ENCODE results near the gene METTL23. TPM values are rescaled to one million over a fixed set of nuclear protein-coding genes. Genes with fewer than 3 reads are reported as not detected.
"Not testable (repeated sequence)": the region's sequence is repeated elsewhere in the genome, so short reads cannot be mapped to it uniquely, and the experiment has no call there.

METTL23 gene
- total RNA-seq, 4 donors from 2014 or later: 33.6 to 58.3 (median 51.3) TPM

DNA sequence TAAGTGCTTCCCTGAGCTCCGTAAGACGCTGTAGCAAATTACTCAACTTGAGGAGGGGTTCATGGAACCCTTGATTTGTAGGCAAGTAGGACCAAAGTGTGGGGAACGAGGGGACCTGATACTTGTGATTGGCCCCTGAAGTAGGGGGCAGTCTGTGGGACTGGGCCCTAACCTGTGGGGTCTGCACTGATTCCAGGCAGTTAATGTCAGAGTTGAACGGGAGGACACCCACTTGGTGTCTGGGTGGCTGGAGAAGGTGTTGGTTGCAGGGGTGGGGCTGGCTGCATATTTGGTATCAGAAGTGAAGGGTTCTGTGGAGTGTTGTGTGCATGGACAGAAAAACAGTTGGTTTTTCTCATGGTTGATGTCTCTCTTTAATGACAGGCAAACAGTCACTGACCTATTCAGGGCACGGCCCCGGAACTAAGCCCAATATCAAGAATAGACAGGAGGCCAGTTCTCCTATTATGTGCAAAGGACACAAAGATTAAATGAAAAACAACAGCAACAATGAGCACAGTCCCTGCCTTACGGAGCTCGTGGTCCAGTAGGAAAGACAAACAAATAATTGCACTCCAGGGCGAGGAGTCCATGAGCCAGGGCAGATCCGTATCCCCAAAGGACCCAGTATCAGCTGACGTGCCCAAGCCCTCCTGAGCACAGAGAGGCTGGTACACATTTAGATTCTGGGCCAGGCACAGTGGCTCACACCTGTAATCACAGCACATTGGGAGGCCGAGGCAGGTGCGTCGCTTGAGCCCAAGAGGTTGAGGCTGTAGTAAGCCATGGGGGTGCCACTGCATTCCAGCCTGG is 35.1 kb upstream of the METTL23 start:
- H3K4me1 ChIP-seq: peaks cover 47 to 86% of the 10 kb centered on the region in 2 donors
- no peaks in the 10 kb centered on the region for H3K27me3 ChIP-seq
- H3K9me3 ChIP-seq: no peaks in the 10 kb centered on the region
- TF ChIP-seq POLR2A (IDR thresholded peaks at IDR 0.05) (peak in 1 of 2 donors; percentile 24), CTCF (IDR thresholded peaks at IDR 0.05) (no peak)
- no peaks in the 10 kb centered on the region for H3K36me3 ChIP-seq
- WGBS, 2 donors: 59 to 78% methylated on average over 13 to 14 of the region's 14 CpGs
- no peak overlapping the region for H3K4me3 ChIP-seq (replicated peaks in 1 of 3)
- intact Hi-C loops (cut with DNase I): no loop called here
- DNase-seq: peak in 1 of 2 donors; percentile 51
- H3K27ac ChIP-seq: peak overlapping the region; percentile 48 to 81 (median 69)

DNA sequence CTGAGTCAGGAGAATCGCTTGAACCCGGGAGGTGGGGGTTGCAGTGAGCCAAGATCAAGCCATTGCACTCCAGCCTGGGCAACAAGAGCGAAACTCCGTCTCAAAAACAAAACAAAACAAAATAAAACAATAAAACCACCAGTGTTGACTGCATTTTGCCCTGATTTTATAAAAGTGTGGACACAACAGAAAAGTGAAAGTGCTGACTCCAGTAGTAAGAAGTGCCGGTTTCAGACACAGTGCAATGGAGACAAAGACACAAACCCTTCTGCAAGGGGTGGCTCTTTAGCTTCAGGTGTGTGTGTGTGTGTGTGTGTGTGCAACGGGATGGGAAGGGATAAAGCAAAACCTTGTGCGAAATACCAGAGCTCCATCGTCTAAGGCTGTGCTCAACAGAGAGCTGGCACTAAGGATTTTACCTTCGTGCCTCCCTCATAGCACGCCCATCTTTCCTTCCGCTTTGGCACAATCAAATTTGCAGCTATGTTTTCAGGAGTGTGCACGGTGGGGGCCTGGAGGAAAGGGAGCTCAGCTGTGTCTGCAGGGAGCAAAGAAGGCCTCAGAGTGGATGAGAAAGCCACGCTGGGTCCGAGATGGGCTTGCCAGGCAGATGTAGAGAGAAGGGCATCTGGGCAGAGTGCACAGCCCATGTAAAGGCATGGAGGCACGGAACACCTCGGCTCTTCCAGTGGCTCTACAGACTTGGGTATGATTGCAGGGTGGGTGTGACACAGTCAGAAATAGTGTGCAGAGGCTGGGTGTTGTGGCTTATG is 31.4 kb upstream of the METTL23 start:
- H3K27me3 ChIP-seq: no peaks in the 10 kb centered on the region
- H3K4me1 ChIP-seq: peaks cover 47 to 88% of the 10 kb centered on the region in 2 donors
- peak overlapping the region; percentile 19 to 87 (median 74) for H3K27ac ChIP-seq
- TF ChIP-seq CTCF (IDR thresholded peaks at IDR 0.05) (no peak), POLR2A (IDR thresholded peaks at IDR 0.05) (no peak)
- WGBS, 2 donors: 66 to 80% methylated on average over 16 of the region's 16 CpGs
- H3K36me3 ChIP-seq: no peaks in the 10 kb centered on the region
- no peak overlapping the region for H3K4me3 ChIP-seq (replicated peaks in 1 of 3)
- no peaks in the 10 kb centered on the region for H3K9me3 ChIP-seq
- no peak for DNase-seq
- intact Hi-C loops (cut with DNase I): no loop called here

GRCh38 chr17:76696763-76697701 is 29.6 kb upstream of the METTL23 start:
- Histone ChIP-seq H3K9me3 (no peaks in the 10 kb centered on the region), H3K36me3 (no peaks in the 10 kb centered on the region), H3K27me3 (no peaks in the 10 kb centered on the region), H3K4me1 (peaks cover 54 to 91% of the 10 kb centered on the region in 2 donors), H3K27ac (peak overlapping the region; percentile 49 to 87 (median 74)), H3K4me3 (replicated peaks in 1 of 3) (no peak overlapping the region)
- DNase-seq: no peak
- TF ChIP-seq POLR2A (IDR thresholded peaks at IDR 0.05) (no peak), CTCF (IDR thresholded peaks at IDR 0.05) (no peak)
- WGBS, 2 donors: 65 to 76% methylated on average over 23 to 25 of the region's 25 CpGs
- intact Hi-C loops (cut with DNase I): no loop called here

- no peak overlapping the region for H3K4me3 ChIP-seq (replicated peaks in 1 of 3)
- WGBS, 2 donors: 43 to 49% methylated on average over 15 to 17 of the region's 17 CpGs
- intact Hi-C loops (cut with DNase I): no loop called here
- peak overlapping the region; percentile 49 to 87 (median 74) for H3K27ac ChIP-seq
- peaks cover 59 to 94% of the 10 kb centered on the region in 2 donors for H3K4me1 ChIP-seq
- no peaks in the 10 kb centered on the region for H3K36me3 ChIP-seq
- H3K9me3 ChIP-seq: no peaks in the 10 kb centered on the region
- DNase-seq: peak; percentile 61 to 64
- peak in 1 of 2 donors; percentile 44 for TF ChIP-seq POLR2A (IDR thresholded peaks at IDR 0.05)
- no peak for TF ChIP-seq CTCF (IDR thresholded peaks at IDR 0.05)
- H3K27me3 ChIP-seq: no peaks in the 10 kb centered on the region
Measured at GRCh38 chr17:76697702-76698465, 28.8 kb upstream of the METTL23 start.

- Histone ChIP-seq H3K27ac (peak overlapping the region; percentile 49 to 87 (median 78)), H3K4me1 (peaks cover 64 to 95% of the 10 kb centered on the region in 2 donors)
- H3K9me3 ChIP-seq; DNase-seq; H3K4me3 ChIP-seq (replicated peaks in 1 of 3); H3K36me3 ChIP-seq; H3K27me3 ChIP-seq; intact Hi-C loops (cut with DNase I): not testable (repeated sequence)
- WGBS, 2 donors: 82 to 92% methylated on average over 7 of the region's 7 CpGs
Measured at GRCh38 chr17:76698466-76698977, 28.1 kb upstream of the METTL23 start.

Data from thyroid gland (tissue), 4 donors.